ENCODE results near the gene HADH. TPM values are rescaled to one million over a fixed set of nuclear protein-coding genes. Genes with fewer than 3 reads are reported as not detected.

Gene HADH
- total RNA-seq, 1 donor from 2014 or later = 10.8 TPM

DNA sequence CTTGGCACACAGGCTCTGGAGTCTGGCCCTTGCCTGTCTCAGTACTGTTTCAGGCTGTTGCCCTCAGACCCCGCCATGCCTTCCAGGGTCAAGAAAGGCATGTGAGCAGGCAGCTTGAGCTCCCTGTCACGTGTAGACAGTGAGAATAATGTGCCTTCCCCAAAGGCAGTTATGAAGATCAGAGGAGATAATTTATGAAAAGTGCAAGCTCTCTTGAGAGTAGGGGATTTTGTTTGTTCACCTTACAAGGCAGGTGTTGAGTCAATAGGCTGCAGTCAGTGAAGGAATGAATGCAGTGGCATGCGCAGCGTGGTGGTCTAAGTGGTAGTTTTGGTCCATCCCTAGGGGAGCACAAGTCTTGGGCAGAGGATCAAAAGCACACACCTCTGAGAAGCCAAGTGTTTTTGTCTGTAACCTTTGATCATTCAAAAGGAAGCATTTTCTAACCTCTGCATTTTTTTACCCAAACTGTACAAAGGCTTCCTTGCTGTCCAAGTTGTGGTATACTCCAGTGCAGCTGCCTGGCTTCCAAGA, 14.4 kb downstream of the HADH start:
- Mint-ChIP-seq H3K27ac (ENCODE audit: unreplicated experiment) (no peak overlapping the region), H3K36me3 (ENCODE audit: unreplicated experiment) (peaks cover 12% of the 10 kb centered on the region)

GRCh38 chr4:108004646-108005045, 15.0 kb downstream of the HADH start:
- no peak overlapping the region for H3K27ac Mint-ChIP-seq (ENCODE audit: unreplicated experiment)
- no peaks in the 10 kb centered on the region for H3K4me1 Mint-ChIP-seq (ENCODE audit: low read depth, unreplicated experiment)
- no peaks in the 10 kb centered on the region for H3K9me3 Mint-ChIP-seq (ENCODE audit: unreplicated experiment)
- no peak for TF ChIP-seq CTCF (IDR thresholded peaks at IDR 0.05; ENCODE audit: partially characterized antibody, unreplicated experiment)
- no peak for DNase-seq
- peaks cover 2% of the 10 kb centered on the region for H3K27me3 Mint-ChIP-seq (ENCODE audit: unreplicated experiment)
- no peak overlapping the region for H3K4me3 Mint-ChIP-seq (ENCODE audit: unreplicated experiment)
- peaks cover 12% of the 10 kb centered on the region for H3K36me3 Mint-ChIP-seq (ENCODE audit: unreplicated experiment)

More for the DNA sequence above, 14.4 kb downstream of the HADH start:
- H3K4me3 Mint-ChIP-seq (ENCODE audit: unreplicated experiment) = no peak overlapping the region
- H3K4me1 Mint-ChIP-seq (ENCODE audit: low read depth, unreplicated experiment) = no peaks in the 10 kb centered on the region
- no peak for TF ChIP-seq CTCF (IDR thresholded peaks at IDR 0.05; ENCODE audit: partially characterized antibody, unreplicated experiment)
- no peaks in the 10 kb centered on the region for H3K9me3 Mint-ChIP-seq (ENCODE audit: unreplicated experiment)
- H3K27me3 Mint-ChIP-seq (ENCODE audit: unreplicated experiment) = peaks cover 2% of the 10 kb centered on the region
- no peak for DNase-seq

DNA sequence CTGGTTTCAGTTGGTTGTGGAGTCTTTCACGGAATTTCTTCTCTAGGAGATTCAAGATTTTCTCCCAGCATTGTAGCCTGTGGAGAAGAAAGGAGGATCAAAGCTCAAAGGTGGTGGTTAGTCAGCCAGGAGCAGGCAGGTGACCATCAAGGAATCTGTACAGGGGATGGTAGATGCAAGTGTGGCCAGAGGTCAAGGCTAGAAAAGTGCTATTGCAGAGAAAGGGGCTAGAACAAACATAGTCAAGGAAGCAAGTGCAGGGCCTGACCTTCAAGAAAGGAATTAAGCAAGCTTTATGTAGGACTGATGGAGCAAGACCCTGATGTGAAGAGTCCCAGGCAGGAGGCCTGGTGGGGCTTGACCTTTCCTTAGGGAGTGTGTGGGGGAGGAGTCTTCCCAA, 16.1 kb downstream of the HADH start:
- no peak for DNase-seq
- Mint-ChIP-seq H3K27ac (ENCODE audit: unreplicated experiment) (no peak overlapping the region), H3K4me3 (ENCODE audit: unreplicated experiment) (no peak overlapping the region), H3K36me3 (ENCODE audit: unreplicated experiment) (peaks cover 12% of the 10 kb centered on the region), H3K9me3 (ENCODE audit: unreplicated experiment) (no peaks in the 10 kb centered on the region), H3K4me1 (ENCODE audit: low read depth, unreplicated experiment) (no peaks in the 10 kb centered on the region), H3K27me3 (ENCODE audit: unreplicated experiment) (peaks cover 2% of the 10 kb centered on the region)
- no peak for TF ChIP-seq CTCF (IDR thresholded peaks at IDR 0.05; ENCODE audit: partially characterized antibody, unreplicated experiment)

DNA sequence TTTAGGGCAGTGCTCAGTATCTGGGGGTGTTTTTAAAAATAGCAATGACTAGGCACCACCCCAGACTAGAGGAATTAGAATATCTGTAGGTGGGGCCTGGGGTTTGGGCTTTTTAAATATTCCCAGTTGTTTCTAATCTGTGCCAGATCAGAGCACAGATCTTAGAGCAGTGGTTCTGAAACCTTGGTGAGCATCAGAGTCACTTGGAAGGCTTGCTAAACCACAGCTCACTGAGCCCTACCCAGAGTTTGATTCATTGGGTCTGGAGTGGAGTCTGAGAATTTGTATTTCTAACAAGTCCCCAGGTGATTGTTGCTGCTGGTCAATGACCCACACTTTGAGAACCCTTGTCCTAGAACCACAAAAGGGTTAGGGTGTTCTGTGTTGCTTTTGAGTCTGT, 16.7 kb downstream of the HADH start:
- Mint-ChIP-seq H3K4me3 (ENCODE audit: unreplicated experiment) (no peak overlapping the region), H3K4me1 (ENCODE audit: low read depth, unreplicated experiment) (no peaks in the 10 kb centered on the region), H3K9me3 (ENCODE audit: unreplicated experiment) (no peaks in the 10 kb centered on the region), H3K36me3 (ENCODE audit: unreplicated experiment) (peaks cover 15% of the 10 kb centered on the region), H3K27me3 (ENCODE audit: unreplicated experiment) (peaks cover 2% of the 10 kb centered on the region), H3K27ac (ENCODE audit: unreplicated experiment) (no peak overlapping the region)
- DNase-seq = no peak
- no peak for TF ChIP-seq CTCF (IDR thresholded peaks at IDR 0.05; ENCODE audit: partially characterized antibody, unreplicated experiment)

DNA sequence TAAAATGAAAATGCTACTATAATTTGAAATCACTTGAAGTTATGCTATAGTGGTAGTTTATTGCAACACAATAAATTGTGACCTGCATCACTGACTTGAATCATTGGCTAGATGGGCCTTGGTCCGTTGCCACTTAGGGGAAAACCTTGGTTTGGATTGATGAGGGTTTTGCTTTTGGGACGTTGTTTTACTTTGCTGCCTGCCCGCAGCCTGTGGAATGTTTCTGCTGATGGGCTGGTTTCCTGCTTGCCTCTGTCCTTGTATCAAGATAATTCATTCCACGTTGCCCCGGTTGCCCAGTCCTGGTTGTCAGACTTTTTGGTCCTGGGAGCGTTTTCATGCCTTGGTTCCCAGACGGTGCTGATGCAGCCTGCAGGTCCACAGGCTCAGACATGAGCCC, 18.3 kb downstream of the HADH start:
- no peak for DNase-seq
- H3K4me3 Mint-ChIP-seq (ENCODE audit: unreplicated experiment) = no peak overlapping the region
- no peak for TF ChIP-seq CTCF (IDR thresholded peaks at IDR 0.05; ENCODE audit: partially characterized antibody, unreplicated experiment)
- H3K27ac Mint-ChIP-seq (ENCODE audit: unreplicated experiment) = no peak overlapping the region
- peaks cover 13% of the 10 kb centered on the region for H3K36me3 Mint-ChIP-seq (ENCODE audit: unreplicated experiment)
- peaks cover 2% of the 10 kb centered on the region for H3K27me3 Mint-ChIP-seq (ENCODE audit: unreplicated experiment)
- no peaks in the 10 kb centered on the region for H3K4me1 Mint-ChIP-seq (ENCODE audit: low read depth, unreplicated experiment)
- no peaks in the 10 kb centered on the region for H3K9me3 Mint-ChIP-seq (ENCODE audit: unreplicated experiment)
